HTR-8/SVneo (cell line): ENCODE results near the gene MYBPC2.

ENCODE experiments used
- DNase-seq: peaks from one replicate; pipeline ENCODE4 v3.0.0; 2011; ENCODE audit warnings: low spot score, mixed read lengths; ENCODE audit not compliant: insufficient read length
- FAIRE-seq: peaks from 2 replicates; lab custom pipeline; 2011; peaks lifted over from hg19 to GRCh38; lab: Jason Lieb, UNC

The MYBPC2 gene

GRCh38 chr19:50406829-50407228 lies 25.9 kb upstream of the MYBPC2 start:
- no peak for FAIRE-seq
- no peak for DNase-seq

- FAIRE-seq (no peak), DNase-seq (no peak)
Measured at GRCh38 chr19:50409347-50409746, 23.3 kb upstream of the MYBPC2 start.

DNA sequence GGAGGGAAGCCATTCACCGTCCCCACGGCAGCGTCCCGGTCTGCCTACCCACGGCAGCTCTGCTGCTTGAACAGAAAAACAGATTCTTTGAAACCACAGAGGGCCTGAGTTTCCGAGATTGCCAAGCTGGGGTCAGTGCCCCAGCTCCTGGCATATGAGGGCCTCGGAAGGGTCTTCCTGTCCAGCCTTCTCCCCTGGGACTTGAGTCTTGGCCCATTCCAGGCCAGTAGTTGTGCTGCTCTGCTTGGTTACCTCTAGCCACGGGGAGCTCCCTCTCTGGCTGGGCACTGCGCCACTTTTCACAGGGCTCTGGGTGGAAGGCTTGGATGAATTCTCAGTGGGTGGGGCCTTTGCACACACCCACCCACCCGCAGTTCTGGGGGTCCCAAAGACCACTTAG lies 22.6 kb upstream of the MYBPC2 start:
- no peak for FAIRE-seq
- no peak for DNase-seq

GRCh38 chr19:50412419-50412818 lies 20.3 kb upstream of the MYBPC2 start:
- no peak for DNase-seq
- no peak for FAIRE-seq

- FAIRE-seq = no peak
- no peak for DNase-seq
Measured at GRCh38 chr19:50413096-50413495, 19.6 kb upstream of the MYBPC2 start.

GRCh38 chr19:50413531-50413930 lies 19.2 kb upstream of the MYBPC2 start:
- DNase-seq = no peak
- FAIRE-seq = no peak

DNA sequence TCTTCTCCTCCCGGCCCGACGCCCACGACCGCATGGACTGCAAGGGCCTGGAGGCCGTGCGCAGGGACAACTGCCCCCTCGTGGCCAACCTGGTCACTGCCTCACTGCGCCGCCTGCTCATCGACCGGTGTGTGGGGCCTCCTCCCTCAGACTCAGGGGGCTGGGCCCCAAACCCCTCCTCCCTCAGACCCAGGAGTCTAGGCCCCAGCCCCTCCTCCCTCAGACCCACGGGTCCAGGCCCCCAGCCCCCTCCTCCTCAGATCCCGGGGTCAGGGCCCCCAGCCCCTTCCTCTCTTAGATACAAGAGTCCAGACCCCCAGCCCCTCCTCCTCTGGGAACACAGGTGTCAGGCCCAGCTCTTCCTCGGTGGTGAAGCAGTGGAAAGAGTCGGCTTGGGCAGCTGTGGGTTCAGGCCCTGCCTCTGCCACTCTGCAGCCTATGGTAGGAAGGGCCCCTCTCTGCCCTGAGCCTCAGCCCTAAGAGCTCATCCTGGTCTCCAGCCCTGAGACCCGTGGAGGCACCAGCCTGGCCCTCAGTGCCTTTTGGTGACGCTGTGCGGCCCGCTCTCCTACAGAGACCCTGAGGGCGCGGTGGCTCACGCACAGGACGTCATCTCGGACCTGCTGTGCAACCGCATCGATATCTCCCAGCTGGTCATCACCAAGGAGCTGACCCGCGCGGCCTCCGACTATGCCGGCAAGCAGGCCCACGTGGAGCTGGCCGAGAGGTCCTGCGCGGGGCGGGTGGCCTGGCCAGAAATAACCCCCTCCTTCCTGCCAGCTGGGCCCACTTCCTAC lies 17.6 kb upstream of the MYBPC2 start:
- FAIRE-seq = no peak
- peak; percentile 31 for DNase-seq

- FAIRE-seq (no peak), DNase-seq (no peak)
Measured at GRCh38 chr19:50415661-50416033, 17.0 kb upstream of the MYBPC2 start.

- DNase-seq (no peak), FAIRE-seq (no peak)
Measured at GRCh38 chr19:50416034-50416977, 16.4 kb upstream of the MYBPC2 start.

- DNase-seq = no peak
- no peak for FAIRE-seq
Measured at GRCh38 chr19:50417111-50418081, 15.3 kb upstream of the MYBPC2 start.

GRCh38 chr19:50418176-50419021 lies 14.3 kb upstream of the MYBPC2 start, which contains the start of gene SPIB:
TSS of gene SPIB (plus strand) at chr19:50418938. CDS start at chr19:50418963, 25 bp downstream.
- no peak for FAIRE-seq
- no peak for DNase-seq

DNA sequence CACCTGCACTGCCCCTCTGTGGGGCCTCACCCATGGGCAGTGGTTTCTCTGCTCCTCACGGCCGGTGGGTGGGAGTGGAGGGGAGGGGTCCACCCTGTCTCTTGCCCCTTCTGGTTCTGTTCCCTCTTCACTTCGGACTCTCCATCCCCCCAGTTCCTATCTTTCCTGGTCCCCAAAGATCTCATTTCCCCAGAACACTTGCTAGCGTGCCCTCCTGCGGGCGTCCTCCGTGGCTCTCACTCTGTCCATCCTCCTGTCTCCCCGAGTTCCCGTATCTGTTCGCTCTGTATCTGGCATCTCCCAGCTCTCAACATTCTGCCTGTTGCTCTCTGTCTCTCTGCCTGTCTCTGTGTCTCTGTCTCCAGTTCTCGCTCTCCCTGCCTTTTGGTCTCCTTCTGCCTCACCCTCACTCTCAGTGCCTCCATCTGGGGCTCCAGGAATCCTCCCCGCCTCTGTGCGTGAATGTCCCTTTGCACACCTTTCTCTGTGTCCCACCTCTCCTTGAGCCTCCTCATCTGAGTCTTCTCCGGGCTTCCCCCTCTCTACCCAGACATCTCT lies 13.6 kb upstream of the MYBPC2 start:
- DNase-seq = no peak
- no peak for FAIRE-seq

DNA sequence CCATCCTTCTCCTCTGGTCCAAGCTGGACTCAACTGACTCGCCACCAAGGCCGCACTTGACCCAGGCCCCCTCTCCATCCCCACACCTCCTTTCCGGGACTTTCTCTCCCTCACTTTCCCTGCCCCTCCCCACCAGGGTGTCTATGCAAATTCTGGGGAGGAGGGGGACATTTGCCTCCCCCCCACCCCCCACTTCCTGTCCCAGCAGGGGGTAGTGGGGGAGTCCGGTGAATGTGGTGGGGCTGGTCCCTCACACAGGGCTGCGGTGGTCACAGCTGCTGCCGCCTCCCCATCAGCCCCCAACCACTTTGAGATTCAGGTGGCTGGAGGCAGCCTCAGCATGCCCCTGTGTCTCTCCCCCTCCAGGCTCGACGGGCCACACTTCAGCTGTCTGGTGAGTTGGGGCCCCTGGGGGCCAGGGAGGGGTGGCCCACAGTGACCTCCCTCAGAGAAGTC lies 13.1 kb upstream of the MYBPC2 start:
- FAIRE-seq (no peak), DNase-seq (no peak)

DNA sequence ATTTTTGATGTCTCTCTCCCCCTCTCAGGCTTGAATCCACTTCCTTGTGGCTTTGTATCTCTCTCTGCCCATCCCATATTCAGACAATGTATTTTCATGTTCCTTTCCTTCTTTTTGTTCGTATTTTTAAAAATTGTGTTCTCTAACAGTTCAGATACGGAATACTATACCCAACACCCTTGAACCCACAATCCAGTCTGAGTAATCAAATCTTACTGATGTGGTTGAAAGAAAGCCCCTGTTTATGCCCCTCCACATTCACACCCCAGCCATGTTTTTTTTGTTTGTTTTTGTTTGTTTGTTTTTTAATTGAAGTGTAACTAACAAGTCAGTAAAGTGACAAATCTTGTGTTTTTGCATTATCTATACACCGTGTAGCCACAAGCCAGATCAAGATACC lies 12.6 kb upstream of the MYBPC2 start:
- DNase-seq (no peak), FAIRE-seq (no peak)

DNA sequence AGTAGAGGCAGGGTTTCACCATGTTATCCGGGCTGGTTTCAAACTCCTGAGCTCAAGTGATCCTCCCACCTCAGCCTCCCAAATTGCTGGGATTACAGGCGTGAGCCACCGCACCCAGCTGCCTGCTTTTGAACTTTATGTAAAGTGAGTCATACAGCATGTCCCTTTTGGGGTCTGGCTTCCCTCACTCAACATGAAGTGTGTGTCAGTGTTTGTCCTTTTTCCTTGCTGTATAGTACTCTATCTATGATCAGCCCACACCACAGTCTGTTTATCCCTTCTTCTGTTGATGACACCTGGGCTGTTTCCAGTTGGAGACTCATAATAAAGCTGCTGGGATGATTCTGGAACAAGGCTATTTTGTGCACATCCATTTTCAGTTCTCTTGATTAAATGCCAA lies 11.9 kb upstream of the MYBPC2 start:
- FAIRE-seq (no peak), DNase-seq (no peak)

- DNase-seq (no peak), FAIRE-seq (no peak)
Measured at GRCh38 chr19:50422397-50423278, 10.1 kb upstream of the MYBPC2 start.

DNA sequence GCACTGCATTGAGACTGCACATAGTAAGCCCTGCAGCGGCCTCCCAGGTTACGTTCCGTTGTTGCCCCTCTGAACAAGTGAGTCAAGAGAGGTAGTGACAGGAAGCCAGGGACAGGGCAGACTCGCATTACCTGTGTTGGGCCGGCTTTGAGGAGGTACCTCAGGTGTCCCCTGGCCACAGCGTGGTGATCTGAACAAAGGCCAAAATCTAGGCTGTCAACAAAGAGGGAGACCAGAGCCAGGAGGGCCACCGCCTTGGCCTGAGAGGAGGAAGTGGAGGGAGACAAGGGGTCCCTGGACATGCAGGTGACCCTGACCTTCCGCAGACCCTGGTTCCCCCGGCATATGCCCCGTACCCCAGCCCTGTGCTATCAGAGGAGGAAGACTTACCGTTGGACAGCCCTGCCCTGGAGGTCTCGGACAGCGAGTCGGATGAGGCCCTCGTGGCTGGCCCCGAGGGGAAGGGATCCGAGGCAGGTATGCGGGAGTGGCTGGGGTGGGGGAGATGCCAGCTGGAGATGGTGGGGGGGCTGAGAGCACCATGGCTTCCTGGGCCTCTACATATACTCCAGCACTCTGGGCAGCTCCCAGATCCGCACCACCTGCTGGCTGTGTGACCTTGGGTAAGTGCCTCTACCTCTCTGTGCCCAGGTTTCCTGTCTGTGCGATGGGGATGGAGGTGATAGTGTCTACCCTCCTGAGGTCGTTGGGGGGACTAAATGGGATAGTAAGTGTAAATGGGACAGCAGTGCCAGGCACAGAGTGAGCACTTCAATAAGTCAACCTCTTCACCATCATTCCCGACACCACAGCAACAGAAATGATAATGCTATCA lies 9.2 kb upstream of the MYBPC2 start:
- FAIRE-seq (no peak), DNase-seq (no peak)
